ENCODE results near the gene SOS1.
"Not testable (repeated sequence)": the region's sequence is repeated elsewhere in the genome, so short reads cannot be mapped to it uniquely, and the experiment has no call there.

SOS1 gene

DNA sequence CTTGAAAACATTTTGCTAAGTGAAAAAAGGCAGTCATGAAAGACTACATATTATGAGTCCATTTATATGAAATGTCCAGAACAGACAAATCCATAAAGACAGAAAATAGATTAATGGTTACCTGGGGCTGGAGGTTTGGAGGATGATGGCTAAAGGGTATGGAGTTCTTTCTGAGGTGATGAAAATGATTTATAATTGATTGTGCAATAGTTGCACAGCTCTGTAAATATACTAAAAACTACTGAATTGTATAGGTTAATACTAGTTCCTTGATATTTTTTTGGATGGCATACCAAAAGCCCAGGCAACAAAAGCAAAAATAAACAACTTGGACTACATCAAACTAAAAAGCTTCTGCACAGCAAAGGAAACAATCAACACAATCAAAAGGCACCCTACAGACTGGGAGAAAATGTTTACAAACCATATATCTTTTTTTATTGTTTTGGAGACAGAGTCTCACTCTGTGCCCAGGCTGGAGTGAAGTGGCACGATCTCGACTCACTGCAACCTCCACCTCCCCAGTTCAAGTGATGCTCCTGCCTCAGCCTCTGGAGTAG lies 21.5 kb downstream of the SOS1 start:
- DNase-seq, result no peak

DNA sequence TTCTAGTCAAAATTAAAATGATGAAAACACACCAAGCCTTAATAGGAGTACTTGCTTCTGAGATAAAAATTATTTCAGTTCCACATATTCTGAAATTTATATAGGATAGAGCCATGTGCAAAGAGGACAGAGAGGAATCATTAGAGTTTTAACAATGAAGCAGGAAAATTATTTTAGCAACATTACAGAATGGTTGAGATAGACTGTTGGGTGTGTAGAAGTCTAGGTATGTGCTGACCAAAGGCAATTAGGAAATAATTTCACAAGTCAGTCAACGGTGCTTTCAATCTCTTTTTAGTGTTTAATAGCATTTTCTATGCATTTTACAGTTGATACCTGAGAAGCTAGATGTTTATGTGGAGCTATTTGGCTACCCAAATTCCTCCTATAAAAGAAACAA lies 25.2 kb downstream of the SOS1 start:
- no peak for DNase-seq

DNA sequence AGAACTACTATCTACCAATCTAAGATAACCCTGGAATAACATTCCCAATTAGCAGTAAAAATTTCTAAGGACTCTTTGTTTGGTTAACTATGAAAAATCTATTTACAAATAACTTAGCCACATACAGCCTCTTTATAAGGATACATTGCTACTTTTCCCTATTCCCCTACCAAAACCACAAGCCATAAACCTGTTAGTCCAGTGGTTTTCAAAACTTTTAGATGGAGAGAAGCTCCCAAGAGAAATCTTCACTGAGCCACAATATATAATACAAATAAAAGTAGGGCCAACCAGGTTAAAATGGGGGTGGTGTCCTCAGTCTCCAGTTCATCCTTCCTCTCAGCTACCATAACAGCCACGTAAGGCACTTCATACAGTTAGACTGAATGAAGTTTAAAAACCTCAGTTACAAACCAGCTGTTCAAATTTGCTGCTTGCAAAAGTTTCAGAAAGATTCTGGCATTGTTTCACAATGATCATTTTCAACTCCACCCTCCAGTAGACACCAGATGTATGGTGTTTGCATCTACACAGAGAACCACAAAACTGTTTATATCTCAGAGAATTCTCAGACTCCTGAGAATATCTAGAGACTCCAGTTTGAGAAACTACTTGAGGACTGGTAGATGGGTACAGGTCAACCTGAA lies 26.0 kb downstream of the SOS1 start:
- no peak for DNase-seq

DNA sequence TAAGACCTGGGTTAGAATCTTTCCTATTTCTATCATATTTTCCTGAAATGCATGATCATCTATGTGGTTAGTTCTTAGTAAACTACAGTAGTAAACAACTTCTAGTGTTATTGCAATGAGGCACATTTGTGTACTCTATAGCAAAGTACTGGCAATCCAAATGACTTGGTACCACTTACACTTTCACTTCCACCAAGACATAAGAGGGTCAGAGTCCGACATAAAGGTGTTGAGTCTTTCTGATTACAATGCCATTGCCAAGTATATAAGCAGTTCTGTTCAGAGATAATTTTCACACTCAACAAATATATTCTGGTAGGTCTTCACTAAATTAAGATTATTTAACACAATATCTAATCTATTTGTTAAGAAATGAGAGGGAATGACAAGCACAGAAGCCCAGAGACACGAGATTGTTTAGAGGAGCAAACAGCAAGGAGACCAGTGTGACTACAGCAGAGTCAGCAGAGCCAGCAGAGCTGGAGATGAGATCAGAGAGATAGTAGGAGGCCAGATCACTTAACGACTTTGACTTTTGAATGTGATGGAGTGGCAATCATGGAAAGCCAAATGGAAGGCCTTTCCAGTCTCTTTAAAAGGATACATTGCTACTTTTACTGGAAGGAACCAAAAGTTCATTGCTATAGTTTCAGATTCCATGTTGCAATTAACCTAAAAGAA lies 27.5 kb downstream of the SOS1 start:
- DNase-seq, result no peak

DNA sequence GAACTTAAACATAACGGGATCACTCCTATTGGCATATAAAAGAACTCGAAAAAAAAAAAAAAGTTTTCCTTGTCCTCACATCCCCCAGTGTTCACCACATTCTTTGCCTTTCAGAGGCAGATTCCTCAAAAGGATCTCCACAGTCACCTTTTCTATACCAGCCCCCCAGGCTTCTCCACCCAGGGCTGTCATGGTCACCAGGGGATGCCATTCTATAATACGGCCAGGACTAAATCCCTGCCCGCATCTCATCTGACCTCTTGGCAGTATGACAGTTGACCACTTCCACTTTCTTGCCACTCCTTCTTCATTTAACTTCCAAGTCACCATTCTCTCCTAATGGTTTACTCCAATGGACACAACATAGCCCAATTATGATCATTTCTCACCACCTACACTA lies 29.3 kb downstream of the SOS1 start:
- no peak for DNase-seq

DNA sequence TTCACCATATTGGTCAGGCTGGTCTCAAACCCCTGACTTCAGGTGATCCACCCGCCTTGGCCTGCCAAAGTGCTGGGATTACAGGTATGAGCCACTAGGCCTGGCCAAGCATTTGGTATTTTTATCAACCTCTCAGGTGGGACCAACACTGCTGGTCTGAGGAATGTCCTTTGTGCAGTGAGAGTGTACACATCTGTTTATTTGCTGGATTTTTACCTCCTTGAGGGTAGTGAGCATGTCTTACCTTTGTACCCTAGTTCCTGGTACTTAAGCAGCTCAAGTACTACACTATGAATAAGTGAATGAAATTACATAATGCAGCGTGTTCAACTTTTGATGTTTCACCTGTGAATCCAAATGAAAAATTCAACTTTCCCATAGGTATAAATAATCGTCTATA lies 29.8 kb downstream of the SOS1 start:
- no peak for DNase-seq

DNA sequence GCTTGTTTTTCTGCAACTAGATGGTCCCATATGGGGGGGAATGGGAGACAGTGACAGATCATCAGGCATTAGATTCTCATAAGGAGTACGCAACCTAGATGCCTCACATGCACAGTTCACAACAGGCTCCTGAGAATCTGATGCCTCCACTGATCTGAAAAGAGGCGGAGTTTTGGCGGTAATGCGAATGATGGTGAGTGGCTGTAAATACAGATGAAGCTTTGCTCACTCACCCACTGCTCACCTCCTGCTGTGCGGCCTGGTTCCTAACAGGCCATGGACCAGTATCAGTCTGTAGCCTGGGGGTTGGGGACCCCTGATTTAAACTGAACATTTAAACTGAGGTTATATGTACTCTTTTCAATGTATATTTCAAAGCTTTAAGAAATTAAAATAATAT lies 40.7 kb downstream of the SOS1 start:
- no peak for DNase-seq

DNA sequence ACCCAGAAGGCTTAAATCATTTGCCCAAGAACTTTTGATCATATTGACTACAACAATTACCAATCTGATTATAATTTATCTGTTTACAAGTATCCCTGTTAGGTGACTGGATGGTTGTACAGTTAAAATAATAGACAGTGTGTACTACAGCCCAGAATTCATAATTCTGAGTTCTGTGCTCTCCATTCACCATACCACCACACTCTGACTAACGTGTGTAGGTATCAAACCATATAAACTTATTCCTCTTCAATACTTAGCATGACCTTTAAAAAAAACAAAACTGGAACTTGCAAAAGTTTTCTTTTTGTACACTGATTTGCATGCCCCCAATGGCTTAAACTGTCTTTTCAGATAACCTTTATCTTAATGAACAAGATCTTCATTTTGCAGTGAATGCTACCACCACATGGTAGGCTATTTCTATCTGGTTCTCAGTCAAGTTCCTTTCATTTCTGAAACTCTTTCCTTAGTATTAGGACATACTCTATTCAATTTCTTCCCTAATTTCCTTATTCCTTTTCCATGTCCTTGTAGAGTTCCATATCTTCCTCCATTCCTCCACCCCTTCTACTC lies 50.9 kb downstream of the SOS1 start:
- no peak for DNase-seq

DNA sequence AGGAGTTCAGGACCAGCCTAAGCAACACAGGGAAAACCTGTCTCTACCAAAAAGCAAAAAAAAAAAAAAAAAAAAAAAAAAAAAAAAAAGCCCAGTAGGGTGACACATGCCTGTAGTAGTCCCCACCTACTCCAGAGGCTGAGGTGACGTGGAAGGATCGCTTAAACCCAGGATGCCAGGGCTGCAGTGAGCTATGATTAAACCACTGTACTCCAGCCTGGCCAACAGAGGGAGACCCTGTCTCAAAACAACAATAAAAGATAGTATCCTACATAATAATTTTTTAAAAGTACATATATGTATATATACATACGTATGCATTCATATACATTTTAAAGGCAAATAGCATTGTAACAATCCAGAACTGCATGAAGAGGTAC lies 51.7 kb downstream of the SOS1 start:
- DNase-seq, result no peak

DNA sequence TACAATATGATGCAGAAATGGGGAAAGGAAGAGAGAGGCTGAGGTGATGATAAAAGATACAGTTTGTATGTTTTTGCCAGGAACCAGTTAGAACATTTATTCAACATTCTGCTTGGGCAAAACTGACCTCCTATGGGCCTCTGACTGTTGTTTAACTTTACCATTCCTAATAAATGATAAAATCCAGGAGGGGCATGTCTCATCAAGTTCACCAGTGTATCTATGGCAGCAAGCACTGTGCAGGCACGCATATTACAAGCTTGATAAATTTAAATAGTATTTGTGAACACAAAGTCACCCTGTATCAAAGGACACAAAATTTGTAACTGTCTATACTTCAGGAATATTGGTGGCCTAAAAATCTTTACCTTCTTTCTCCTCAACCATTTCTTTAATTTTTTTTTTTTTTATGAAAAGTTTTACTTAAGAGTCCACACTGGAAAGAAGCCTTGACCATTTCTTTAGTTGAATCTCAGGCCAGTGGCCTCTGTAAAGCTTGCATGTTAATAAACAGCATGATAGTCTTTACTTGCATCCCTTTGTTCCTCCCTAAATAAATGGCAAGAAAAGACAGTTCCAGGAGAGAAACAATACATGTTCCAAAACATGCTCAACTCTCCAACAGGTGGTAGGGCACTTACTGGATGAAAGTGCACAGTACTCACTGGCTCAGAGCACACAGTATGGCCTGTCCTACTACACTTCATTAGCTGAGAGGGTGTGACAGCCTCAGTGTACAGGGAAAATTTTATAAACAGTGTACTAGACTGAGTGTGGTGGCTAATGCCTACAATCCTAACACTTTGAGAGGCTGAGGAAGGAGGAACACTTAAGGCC lies 52.3 kb downstream of the SOS1 start:
- DNase-seq, result no peak

DNA sequence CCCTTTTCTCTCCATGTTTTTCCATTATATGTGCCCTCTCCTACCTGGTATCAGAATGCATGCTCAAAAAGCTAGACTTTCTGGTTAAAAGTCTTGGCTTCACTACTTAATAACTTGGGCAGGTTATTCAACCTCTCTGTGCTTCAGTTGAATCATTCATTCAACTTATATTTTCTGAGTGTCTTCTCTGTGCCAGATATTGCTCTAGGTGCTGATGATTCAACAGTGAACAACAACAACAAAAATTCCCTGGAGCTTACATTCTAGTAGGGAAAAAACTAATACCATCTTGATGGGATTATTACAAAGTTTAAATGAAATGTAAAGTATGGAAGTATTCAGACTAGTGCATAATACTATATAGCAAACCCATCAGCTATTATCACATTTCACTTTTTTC lies 55.2 kb downstream of the SOS1 start:
- DNase-seq, result no peak

DNA sequence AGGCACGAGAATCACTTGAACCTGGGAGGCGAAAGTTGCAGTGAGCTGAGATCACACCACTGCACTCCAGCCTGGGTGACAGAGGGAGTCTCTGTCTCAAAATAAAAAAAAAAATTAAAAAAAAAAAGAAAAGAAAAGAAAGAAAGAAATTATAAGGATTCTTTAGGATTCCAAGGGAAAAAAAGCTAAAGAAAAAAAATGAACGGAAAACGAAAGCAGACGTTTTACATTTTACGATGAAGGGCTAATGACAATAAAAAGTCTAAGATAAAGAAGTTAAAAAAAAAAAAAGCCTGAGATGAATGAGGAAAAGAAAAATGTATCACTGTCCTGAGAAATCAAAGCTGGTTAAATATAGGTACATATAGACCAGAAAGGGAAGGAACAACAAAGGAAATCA lies 58.5 kb downstream of the SOS1 start:
- no peak for DNase-seq

DNA sequence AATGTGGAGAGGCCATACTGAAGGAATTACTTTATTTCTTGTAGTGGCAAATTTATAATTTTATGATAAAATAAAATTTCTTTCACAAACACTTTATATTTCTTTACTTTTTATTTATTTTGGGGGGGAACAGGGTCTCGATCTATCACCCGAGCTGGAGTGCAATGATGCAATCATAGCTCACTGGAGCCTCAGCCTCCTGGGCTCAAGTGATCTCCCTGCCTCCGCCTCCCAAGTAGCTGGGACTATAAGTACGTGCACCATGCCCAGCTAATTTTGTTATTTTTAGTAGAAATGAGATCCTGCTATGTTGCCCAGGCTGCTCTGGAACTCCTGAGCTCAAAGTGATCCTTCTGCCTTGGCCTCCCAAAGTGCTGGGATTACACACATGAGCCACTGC lies 59.6 kb downstream of the SOS1 start:
- no peak for DNase-seq

DNA sequence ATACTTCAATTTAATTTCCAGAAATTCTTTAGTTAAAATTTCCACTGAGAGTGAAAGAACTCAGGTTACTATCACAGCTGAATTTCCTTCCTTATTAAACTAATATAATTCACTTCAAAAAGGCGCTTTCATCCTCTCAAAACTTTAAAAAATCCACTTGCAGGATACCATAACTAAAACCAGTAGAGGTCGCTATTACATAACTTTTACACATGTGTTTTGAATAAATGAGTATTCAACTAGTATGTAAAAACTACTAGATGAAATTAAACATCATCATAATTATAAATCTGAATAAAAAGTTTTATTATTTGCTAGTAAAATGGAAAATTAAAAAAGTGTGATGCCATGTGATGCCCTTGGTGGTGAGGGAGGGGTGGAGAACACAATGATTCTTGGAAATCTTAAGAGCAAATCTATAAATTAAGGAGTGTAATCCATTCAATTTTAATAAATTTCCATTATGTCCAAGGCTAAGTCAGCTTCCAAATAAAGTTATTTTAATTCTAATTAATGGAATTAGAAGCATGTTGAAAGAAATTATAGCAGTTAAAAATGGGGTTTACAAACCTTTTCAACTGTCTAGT lies 61.4 kb downstream of the SOS1 start:
- no peak for DNase-seq

DNA sequence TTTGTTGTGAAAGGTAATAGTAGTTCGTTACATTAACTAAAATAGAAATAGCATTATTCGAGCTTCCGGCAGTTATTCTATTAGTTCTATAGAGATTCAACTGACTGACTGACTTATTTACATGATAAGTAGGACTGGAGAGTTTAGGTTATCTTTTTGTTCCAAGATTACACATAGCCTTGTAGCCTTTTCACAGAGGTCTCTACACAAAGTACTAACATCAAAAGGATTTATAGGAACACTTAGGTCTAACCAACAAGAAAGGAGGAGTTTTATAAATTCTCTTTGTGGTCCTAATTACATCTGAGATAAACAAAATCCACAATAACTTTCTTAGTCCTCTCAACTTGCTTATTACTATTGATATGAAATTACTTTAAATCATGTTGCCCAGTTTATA lies 62.8 kb downstream of the SOS1 start:
- no peak for DNase-seq

DNA sequence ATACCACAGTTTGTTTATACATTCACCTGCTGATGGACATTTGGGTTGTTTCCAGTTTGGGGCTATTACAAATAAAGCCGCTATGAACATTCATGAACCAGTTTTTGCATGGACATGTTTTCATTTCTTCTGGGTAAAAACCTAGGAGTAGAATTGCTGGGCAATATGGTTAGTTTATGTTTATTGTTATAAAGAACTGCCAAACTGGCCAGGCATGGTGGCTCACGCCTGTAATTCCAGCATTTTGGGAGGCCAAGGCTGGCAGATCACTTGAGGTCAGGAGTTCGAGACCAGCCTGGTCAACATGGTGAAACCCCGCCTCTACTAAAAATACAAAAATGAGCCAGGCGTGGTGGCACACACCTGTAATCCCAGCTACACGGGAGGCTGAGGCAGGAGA lies 68.2 kb downstream of the SOS1 start:
- DNase-seq, result not testable (repeated sequence)

DNA sequence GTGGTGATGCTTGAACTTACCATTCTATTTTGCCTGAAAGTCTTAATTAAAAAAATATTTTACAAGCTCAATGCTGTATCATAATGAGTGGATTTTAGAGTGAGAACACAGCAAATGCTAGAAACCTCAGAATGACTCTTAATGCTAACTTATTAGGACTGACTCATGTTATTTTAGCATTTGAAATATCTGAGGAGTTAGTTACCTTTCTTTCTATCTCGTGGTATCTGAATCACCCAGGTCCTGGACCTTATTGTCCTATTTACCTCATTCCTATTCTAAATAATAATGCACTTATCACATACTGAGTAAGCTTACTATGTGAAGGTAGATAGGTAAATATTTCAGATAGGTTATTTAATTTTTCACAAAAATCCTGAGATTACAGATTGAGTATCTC lies 70.7 kb downstream of the SOS1 start:
- no peak for DNase-seq

DNA sequence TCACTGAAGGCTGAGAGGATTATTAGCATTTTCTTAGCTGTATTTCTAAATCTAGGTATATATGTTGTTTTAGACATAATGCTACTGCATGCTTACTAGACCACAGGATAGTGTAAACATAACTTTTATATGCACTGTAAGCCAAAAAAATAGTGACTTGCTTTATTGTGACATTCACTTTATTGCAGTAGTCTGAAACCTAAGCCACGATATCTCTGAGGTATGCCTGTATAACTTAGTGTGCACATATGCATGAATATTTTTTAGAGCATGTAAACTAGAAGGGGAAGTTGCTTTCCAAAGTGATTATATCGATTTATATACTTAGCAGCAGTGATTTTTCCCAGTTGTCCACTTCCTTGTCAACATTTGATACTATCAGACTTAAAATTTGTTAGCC lies 81.8 kb downstream of the SOS1 start:
- DNase-seq, result no peak

DNA sequence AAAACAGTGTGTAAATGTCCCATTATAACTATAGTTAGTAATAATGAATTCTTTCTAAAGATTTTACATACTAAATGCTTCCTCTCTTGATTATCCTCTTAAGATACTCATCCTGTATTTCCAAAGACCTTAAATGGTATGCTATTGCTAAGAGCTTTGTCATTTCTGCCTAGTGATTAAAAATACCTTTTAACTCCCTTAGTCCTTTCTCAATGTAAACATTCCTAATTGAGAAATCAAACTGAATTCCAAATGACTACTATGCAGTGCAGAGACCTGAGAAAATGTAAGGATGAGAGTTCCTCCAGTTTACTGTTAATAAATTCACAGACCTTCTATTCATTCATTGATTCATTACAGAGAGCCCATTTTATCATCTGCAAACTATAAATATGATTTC lies 86.9 kb downstream of the SOS1 start:
- DNase-seq, result no peak

DNA sequence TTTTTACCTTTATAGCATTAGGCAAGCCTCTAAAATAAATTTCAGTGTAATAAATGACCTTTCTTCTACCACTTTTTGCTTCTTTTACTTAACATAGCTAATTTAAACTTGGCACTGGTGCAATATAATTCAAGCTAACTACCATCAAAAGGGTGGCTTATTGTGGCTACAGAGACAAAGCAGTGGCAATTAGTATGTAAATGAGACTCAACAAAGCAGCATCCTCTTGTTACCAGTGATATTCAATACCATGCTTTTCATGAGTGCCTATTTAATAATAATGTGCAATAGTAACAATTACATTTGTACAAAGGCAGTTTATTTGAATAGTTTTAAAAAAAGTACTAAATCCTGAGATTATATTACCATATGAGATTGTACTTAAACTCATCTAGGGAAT lies 93.4 kb downstream of the SOS1 start:
- no peak for DNase-seq

DNA sequence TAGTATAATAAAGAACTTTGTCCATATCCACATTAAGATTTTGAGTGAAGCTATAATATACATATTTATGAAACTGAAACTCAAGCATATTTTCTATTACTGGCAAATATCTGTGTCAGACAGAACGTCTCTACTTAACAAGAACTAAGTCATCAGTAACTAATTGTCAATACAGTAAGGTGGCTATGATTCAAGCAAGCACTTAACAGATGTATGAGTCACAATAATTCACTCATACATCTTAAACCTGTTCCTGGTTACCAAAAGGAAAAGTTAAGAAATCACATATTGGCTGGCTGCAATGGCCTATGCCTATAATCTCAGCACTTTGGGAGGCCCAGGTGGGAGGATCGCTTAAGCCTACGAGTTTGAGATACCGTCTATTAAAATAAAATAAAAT lies 96.0 kb downstream of the SOS1 start:
- no peak for DNase-seq

DNA sequence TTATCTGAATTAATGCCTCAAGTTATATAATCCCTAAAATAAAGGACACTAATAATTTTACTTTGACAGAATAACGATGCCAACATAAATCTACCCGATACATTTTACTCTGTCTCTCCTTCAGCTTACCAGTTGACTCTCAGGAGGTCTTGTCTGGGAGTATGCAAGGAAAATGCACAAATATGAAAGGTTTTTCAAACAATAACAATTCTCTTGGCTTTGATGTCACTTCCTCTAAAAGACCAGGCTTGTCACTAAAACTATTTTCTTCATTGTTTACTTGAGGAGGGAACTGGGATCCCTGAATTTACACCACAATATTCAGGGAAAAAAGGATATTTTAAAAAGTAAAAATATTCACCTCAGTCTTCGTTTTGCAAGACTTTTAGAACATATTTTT lies 97.2 kb downstream of the SOS1 start:
- no peak for DNase-seq

DNA sequence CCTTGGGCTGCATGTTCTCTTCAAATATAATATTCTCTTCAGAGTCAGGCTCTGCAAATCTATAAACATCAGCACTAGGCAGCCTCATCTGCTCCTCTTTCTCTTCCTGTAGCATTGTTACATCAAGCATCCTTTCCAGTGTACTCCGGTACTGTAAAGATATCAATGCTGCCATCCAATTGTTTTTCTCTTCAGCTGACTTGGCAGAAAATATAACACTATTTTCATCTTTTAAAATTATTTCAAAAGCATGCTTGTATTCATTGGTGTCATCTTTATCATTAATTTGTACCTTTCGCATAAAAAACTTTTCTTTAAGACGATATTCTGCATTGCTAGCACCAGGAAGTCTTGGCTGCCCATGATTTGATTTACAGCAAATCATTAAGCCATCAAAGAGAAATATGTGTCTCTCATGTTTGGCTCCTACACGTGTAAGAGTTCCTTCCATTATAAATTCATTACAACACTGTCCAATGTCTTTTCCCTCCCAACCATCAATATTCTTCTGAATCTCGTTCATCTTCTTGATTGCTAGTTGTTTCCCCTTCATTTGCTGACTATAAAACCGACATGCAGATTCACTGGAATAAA lies 98.1 kb downstream of the SOS1 start:
- no peak for DNase-seq
